ENCODE data around the gene SCARF2.

DNA sequence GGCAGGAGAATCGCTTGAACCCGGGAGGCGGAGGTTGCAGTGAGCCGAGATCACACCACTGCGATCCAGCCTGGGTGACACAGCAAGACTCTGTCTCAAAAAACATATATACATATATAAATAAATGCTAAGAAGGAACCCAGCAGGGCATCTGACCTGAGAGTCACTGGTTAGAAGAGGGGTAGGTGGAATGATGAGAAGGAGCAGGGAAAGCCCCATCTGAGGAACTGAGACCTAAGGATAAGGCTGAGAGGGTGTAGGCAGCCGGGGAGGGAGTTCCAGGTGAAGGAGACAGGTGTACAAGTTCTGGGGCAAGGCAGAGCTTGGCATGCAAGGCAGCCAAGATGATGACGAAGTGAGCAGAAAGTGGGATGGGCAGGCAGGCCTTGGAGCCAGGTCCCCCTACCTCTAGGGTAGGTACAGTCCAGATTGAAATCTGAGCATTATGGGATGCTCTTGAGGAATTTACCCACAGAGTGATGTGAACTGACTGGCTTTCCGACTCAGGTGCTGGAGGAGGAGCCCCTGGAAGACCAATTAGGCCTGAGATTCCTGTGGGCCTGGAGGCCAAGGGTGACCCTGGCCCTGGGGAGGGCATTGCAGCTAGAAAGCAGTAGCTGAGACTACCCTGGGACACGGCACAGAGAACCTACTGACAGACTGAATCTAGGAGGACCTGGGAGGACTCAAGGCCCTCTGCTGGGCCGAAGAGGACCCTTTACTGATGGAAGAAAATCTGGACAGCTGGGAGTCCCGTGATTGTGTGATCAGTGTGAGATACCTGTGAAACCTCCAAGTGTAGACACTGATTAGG, 35.2 kb upstream of the SCARF2 start:
- TF ChIP-seq, protein P1, sequence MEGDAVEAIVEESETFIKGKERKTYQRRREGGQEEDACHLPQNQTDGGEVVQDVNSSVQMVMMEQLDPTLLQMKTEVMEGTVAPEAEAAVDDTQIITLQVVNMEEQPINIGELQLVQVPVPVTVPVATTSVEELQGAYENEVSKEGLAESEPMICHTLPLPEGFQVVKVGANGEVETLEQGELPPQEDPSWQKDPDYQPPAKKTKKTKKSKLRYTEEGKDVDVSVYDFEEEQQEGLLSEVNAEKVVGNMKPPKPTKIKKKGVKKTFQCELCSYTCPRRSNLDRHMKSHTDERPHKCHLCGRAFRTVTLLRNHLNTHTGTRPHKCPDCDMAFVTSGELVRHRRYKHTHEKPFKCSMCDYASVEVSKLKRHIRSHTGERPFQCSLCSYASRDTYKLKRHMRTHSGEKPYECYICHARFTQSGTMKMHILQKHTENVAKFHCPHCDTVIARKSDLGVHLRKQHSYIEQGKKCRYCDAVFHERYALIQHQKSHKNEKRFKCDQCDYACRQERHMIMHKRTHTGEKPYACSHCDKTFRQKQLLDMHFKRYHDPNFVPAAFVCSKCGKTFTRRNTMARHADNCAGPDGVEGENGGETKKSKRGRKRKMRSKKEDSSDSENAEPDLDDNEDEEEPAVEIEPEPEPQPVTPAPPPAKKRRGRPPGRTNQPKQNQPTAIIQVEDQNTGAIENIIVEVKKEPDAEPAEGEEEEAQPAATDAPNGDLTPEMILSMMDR (IDR thresholded peaks at IDR 0.05), result no peak
- no peak for TF ChIP-seq POLR2A (IDR thresholded peaks at IDR 0.05)

All from lower leg skin (tissue), 3 donors.